22Rv1 (cell line): ENCODE results near the gene TBC1D13.

Source experiments
- CTCF ChIP-seq: fragments of 450-650 bp; IDR thresholded peaks from 2 replicates; pipeline ENCODE4 v1.5.1; 2017; ENCODE audit warnings: mild to moderate bottlenecking
- ZFX ChIP-seq: fragments of 450-650 bp; IDR thresholded peaks from 2 replicates; pipeline ENCODE4 v1.6.1; 2017; ENCODE audit warnings: antibody characterized with exemption, borderline replicate concordance

GRCh38 chr9:128810873-128811272, 23.8 kb downstream of the TBC1D13 start:
- no peak for TF ChIP-seq CTCF
- no peak for TF ChIP-seq ZFX
